GM12801 (cell line): ENCODE results near the gene SEMA3E.

Source experiments
- CTCF ChIP-seq: IDR thresholded peaks from one replicate; pipeline ENCODE4 v1.5.1; 2011; ENCODE audit warnings: control low read depth; ENCODE audit not compliant: insufficient read length; ENCODE audit errors: extremely low read depth

SEMA3E gene

GRCh38 chr7:83446102-83446669 lies 202.8 kb downstream of the SEMA3E start:
- no peak for TF ChIP-seq CTCF

GRCh38 chr7:83442911-83443310 lies 206.0 kb downstream of the SEMA3E start:
- no peak for TF ChIP-seq CTCF

- TF ChIP-seq CTCF, result no peak
Observed at GRCh38 chr7:83439026-83439425, 209.9 kb downstream of the SEMA3E start.

GRCh38 chr7:83429493-83429892 lies 219.4 kb downstream of the SEMA3E start:
- TF ChIP-seq CTCF, result no peak

- TF ChIP-seq CTCF, result no peak
Observed at GRCh38 chr7:83427884-83428283, 221.1 kb downstream of the SEMA3E start.

- TF ChIP-seq CTCF, result no peak
Observed at GRCh38 chr7:83426325-83426724, 222.6 kb downstream of the SEMA3E start.

- no peak for TF ChIP-seq CTCF
Observed at GRCh38 chr7:83419013-83419412, 229.9 kb downstream of the SEMA3E start.
